ENCODE results near the gene FRMD8. TPM values are rescaled to one million over a fixed set of nuclear protein-coding genes. Genes with fewer than 3 reads are reported as not detected.
"Not testable (repeated sequence)": the region's sequence is repeated elsewhere in the genome, so short reads cannot be mapped to it uniquely, and the experiment has no call there.

Gene FRMD8
- total RNA-seq, 4 donors from 2014 or later, result 96.5 to 226 (median 128) TPM

DNA sequence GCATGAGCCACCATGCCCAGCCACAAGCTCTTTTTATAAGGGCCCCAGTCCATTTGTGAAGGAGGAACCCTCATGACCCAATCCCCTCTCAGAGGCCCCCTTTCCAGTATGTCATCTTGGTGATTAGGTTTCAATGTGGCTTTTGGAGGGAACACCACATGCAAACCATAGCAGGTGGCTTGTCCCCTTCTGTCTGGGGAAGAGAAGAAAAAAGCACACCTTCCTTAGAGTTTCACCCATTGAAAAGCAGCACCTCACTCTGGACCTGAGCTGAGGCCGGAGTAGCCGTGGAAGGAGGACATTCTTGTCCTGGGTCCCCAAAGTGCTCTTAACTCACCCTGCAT lies 61.6 kb downstream of the FRMD8 start:
- 89 to 90% methylated on average over 2 of the region's 2 CpGs for WGBS, 2 donors
- no peak for DNase-seq (ENCODE audit: low spot score in 2 of 2)
- no peak for TF ChIP-seq POLR2A (IDR thresholded peaks at IDR 0.05)
- H3K4me3 ChIP-seq, result no peak overlapping the region
- no peaks in the 10 kb centered on the region for H3K9me3 ChIP-seq
- H3K36me3 ChIP-seq, result peaks cover 0 to 58% (median 5%) of the 10 kb centered on the region in 3 donors
- H3K4me1 ChIP-seq, result peaks cover 0 to 44% (median 13%) of the 10 kb centered on the region in 4 donors
- H3K27me3 ChIP-seq, result no peaks in the 10 kb centered on the region
- peak overlapping the region in 2 of 4 donors; percentile 1 to 43 for H3K27ac ChIP-seq

DNA sequence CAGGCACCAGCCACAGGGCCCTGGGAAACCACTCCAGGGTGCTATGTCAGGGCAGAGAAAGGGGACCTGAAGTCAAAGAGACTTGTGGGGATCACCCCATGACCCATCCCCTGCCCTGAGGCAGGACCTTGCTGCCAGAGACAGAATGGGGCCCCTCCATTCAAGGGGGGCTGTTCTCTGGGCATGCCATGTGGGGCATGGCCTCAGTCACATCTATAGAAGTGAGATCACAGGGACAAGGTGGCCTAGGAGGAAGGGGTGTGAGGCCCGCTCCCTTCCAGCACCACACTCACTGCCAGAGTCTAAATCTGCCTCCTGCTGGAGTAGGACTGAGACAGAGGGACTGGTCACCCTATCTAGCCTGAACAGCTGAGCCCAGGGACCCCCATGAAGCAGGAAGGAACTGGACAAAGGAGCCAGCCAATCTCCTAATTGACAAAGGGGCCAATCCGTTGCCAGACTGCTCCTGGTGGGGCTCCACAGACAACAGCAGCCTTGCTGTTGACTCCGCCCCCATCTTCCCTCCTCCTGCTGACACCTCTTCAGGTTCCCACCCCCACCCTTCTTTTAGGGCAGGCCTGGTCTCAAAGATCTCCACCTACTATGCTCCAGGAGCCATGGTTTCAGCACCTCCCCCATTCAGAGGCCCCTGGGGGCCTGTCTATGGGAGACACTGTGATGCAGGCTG lies 62.1 kb downstream of the FRMD8 start:
- DNase-seq (ENCODE audit: low spot score in 2 of 2), result peak in 1 of 2 donors; percentile 10
- H3K36me3 ChIP-seq, result peaks cover 0 to 53% (median 5%) of the 10 kb centered on the region in 3 donors
- 64 to 72% methylated on average over 3 of the region's 3 CpGs for WGBS, 2 donors
- H3K9me3 ChIP-seq, result no peaks in the 10 kb centered on the region
- H3K27me3 ChIP-seq, result no peaks in the 10 kb centered on the region
- H3K27ac ChIP-seq, result peak overlapping the region in 2 of 4 donors; percentile 11 to 43
- no peak overlapping the region for H3K4me3 ChIP-seq
- no peak for TF ChIP-seq CTCF (IDR thresholded peaks at IDR 0.05)
- no peak for TF ChIP-seq EP300 (IDR thresholded peaks at IDR 0.05)
- no peak for TF ChIP-seq POLR2A (IDR thresholded peaks at IDR 0.05)
- H3K4me1 ChIP-seq, result peaks cover 0 to 44% (median 10%) of the 10 kb centered on the region in 4 donors

DNA sequence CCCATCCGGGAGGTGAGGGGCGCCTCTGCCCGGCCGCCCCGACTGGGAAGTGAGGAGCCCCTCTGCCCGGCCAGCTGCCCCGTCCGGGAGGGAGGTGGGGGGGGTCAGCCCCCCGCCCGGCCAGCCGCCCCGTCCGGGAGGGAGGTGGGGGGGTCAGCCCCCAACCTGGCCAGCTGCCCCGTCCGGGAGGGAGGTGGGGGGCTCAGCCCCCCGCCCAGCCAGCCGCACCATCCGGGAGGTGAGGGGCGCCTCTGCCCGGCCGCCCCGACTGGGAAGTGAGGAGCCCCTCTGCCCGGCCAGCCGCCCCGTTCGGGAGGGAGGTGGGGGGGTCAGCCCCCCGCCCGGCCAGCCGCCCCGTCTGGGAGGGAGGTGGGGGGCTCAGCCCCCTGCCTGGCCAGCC lies 64.9 kb downstream of the FRMD8 start:
- not testable (repeated sequence) for H3K9me3 ChIP-seq
- WGBS, 2 donors, result 100% methylated on average over 1 of the region's 30 CpGs; no CpG with 5 or more reads in 1 of the 2 donors

GRCh38 chr11:65452259-65452658 lies 65.8 kb downstream of the FRMD8 start:
- peaks cover 0 to 40% (median 14%) of the 10 kb centered on the region in 4 donors for H3K4me1 ChIP-seq
- not testable (repeated sequence) for H3K9me3 ChIP-seq; H3K27me3 ChIP-seq; DNase-seq (ENCODE audit: low spot score in 2 of 2); H3K4me3 ChIP-seq
- H3K27ac ChIP-seq, result peak overlapping the region in 2 of 4 donors; percentile 85 to 91
- peaks cover 0 to 16% (median 0%) of the 10 kb centered on the region in 3 donors for H3K36me3 ChIP-seq
- 19 to 38% methylated on average over 3 of the region's 3 CpGs for WGBS, 2 donors

More for the DNA sequence above, 64.9 kb downstream of the FRMD8 start:
- Histone ChIP-seq H3K4me1 (peaks cover 0 to 41% (median 14%) of the 10 kb centered on the region in 4 donors), H3K36me3 (peaks cover 0 to 25% (median 0%) of the 10 kb centered on the region in 3 donors)
- DNase-seq (ENCODE audit: low spot score in 2 of 2), result peak in 1 of 2 donors; percentile 4
- H3K27ac ChIP-seq, H3K4me3 ChIP-seq, H3K27me3 ChIP-seq: not testable (repeated sequence)

- TF ChIP-seq EP300 (IDR thresholded peaks at IDR 0.05) (no peak), CTCF (IDR thresholded peaks at IDR 0.05) (no peak)
- peak in 1 of 2 donors; percentile 14 for DNase-seq (ENCODE audit: low spot score in 2 of 2)
- H3K27me3 ChIP-seq, result no peaks in the 10 kb centered on the region
- peak overlapping the region in 2 of 4 donors; percentile 85 to 91 for H3K27ac ChIP-seq
- peaks cover 0 to 40% (median 14%) of the 10 kb centered on the region in 4 donors for H3K4me1 ChIP-seq
- 64 to 68% methylated on average over 8 of the region's 8 CpGs for WGBS, 2 donors
- no peak overlapping the region for H3K4me3 ChIP-seq
- no peaks in the 10 kb centered on the region for H3K9me3 ChIP-seq
- H3K36me3 ChIP-seq, result peaks cover 0 to 10% (median 0%) of the 10 kb centered on the region in 3 donors
These were observed 66.5 kb downstream of the FRMD8 start for GRCh38 chr11:65452806-65453490.

DNA sequence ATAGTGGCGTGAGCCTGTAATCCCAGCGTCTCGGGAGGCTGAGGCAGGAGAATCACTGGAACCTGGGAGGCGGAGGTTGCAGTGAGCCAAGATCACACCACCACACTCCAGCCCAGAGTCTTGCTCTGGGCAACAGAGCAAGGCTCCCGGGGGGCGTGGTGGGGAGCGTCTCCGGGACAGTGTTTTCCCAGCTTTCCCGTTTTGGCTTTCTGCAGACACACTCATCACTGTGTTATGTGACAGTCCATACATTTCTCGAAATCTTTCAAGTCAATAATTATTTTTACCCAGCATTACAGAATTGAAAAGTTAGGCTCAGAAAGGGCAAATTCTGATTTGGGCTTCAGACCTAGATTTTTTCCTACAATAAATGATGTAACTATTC lies 67.9 kb downstream of the FRMD8 start:
- peaks cover 0 to under 1% (median 0%) of the 10 kb centered on the region in 3 donors for H3K36me3 ChIP-seq
- TF ChIP-seq EP300 (IDR thresholded peaks at IDR 0.05) (no peak), CTCF (IDR thresholded peaks at IDR 0.05) (no peak), POLR2A (IDR thresholded peaks at IDR 0.05) (no peak)
- H3K9me3 ChIP-seq, result no peaks in the 10 kb centered on the region
- peaks cover 0 to 40% (median 14%) of the 10 kb centered on the region in 4 donors for H3K4me1 ChIP-seq
- no peaks in the 10 kb centered on the region for H3K27me3 ChIP-seq
- peak overlapping the region; percentile 35 to 64 (median 53) for H3K4me3 ChIP-seq
- WGBS, 2 donors, result 43 to 44% methylated on average over 9 to 10 of the region's 10 CpGs
- peak overlapping the region; percentile 79 to 95 (median 90) for H3K27ac ChIP-seq
- DNase-seq (ENCODE audit: low spot score in 2 of 2), result no peak
